ENCODE measurements around the gene NKAPD1. TPM values are rescaled to one million over a fixed set of nuclear protein-coding genes. Genes with fewer than 3 reads are reported as not detected.

NKAPD1 gene
- total RNA-seq, 1 experiment from 2014 or later = 18.3 TPM

Other genes with a start within 250 kb of the NKAPD1 start
- 20.2 and 24.7 TPM in 2 replicates for gene ALG9, start 202.7 kb upstream of the NKAPD1 start, total RNA-seq (2014; rRNA removed; shearing (Covaris generic))
- gene FDXACB1, start 195.1 kb upstream of the NKAPD1 start, total RNA-seq (2014; rRNA removed; shearing (Covaris generic)) = 1.5 and 3.4 TPM in 2 replicates
- 15.0 and 16.6 TPM in 2 replicates for gene CFAP68, start 194.8 kb upstream of the NKAPD1 start, total RNA-seq (2014; rRNA removed; shearing (Covaris generic))
- 0.34 TPM in 1 of 2 replicates, not detected in the other for gene CRYAB, start 162.5 kb upstream of the NKAPD1 start, total RNA-seq (2014; rRNA removed; shearing (Covaris generic))
- gene HSPB2, start 161.6 kb upstream of the NKAPD1 start, total RNA-seq (2014; rRNA removed; shearing (Covaris generic)) = not detected in 2 replicates
- not detected in 2 replicates for gene C11orf52, start 155.4 kb upstream of the NKAPD1 start, total RNA-seq (2014; rRNA removed; shearing (Covaris generic))
- 6.2 and 6.9 TPM in 2 replicates for gene DIXDC1, start 137.0 kb upstream of the NKAPD1 start, total RNA-seq (2014; rRNA removed; shearing (Covaris generic))
- 35.1 and 40.6 TPM in 2 replicates for gene DLAT, start 48.9 kb upstream of the NKAPD1 start, total RNA-seq (2014; rRNA removed; shearing (Covaris generic))
- 3.3 and 3.4 TPM in 2 replicates for gene PIH1D2, start 282 bp upstream of the NKAPD1 start, total RNA-seq (2014; rRNA removed; shearing (Covaris generic))
- gene TIMM8B, start 12.5 kb downstream of the NKAPD1 start, total RNA-seq (2014; rRNA removed; shearing (Covaris generic)) = 56.7 and 61.3 TPM in 2 replicates
- gene SDHD, start 12.6 kb downstream of the NKAPD1 start, total RNA-seq (2014; rRNA removed; shearing (Covaris generic)) = 109 and 124 TPM in 2 replicates
- 32.4 and 68.3 TPM in 2 replicates for gene IL18, start 89.8 kb downstream of the NKAPD1 start, total RNA-seq (2014; rRNA removed; shearing (Covaris generic))
- gene TEX12, start 93.1 kb downstream of the NKAPD1 start, total RNA-seq (2014; rRNA removed; shearing (Covaris generic)) = not detected in 2 replicates
- 0.10 TPM in 1 of 2 replicates, not detected in the other for gene BCO2, start 101.2 kb downstream of the NKAPD1 start, total RNA-seq (2014; rRNA removed; shearing (Covaris generic))
- 33.0 and 51.8 TPM in 2 replicates for gene PTS, start 152.1 kb downstream of the NKAPD1 start, total RNA-seq (2014; rRNA removed; shearing (Covaris generic))
- not detected in 2 replicates for gene PLET1, start 186.6 kb downstream of the NKAPD1 start, total RNA-seq (2014; rRNA removed; shearing (Covaris generic))

Data from A172 (cell line).